Kidney (tissue), 14 donors: Measurements from ENCODE around the gene ITPKA. TPM values are rescaled to one million over a fixed set of nuclear protein-coding genes. Genes with fewer than 3 reads are reported as not detected.

ENCODE experiments used
- DNase-seq, 5 donors: peaks; one replicate each; pipeline ENCODE4 v3.0.0-alpha.2; 2013 to 2020
- FAIRE-seq: peaks from 2 replicates; lab custom pipeline; 2012; peaks lifted over from hg19 to GRCh38; lab: Jason Lieb, UNC
- H3K27ac ChIP-seq, 2 donors: one replicate each; pipeline ENCODE4 v1.7.0; 2013; ENCODE audit warnings: low read depth in 2 of 2, low read length in 2 of 2, inconsistent platforms in 1 of 2
- H3K27me3 ChIP-seq: one replicate; pipeline ENCODE4 v1.7.1; 2013; ENCODE audit warnings: low read length, inconsistent platforms; ENCODE audit not compliant: control insufficient read depth, insufficient read depth
- H3K36me3 ChIP-seq, 3 donors: one replicate each; pipeline versions ENCODE4 v1.7.0 to v1.7.1; 2013; ENCODE audit warnings: low read length in 3 of 3, control low read depth in 1 of 3, inconsistent platforms in 1 of 3; ENCODE audit not compliant: insufficient read depth in 3 of 3, control insufficient read depth in 2 of 3
- H3K4me1 ChIP-seq, 3 donors: one replicate each; pipeline versions ENCODE4 v1.7.0 to v1.7.1; 2013; ENCODE audit warnings: low read length in 3 of 3, inconsistent platforms in 1 of 3, low read depth in 1 of 3; ENCODE audit not compliant: control insufficient read depth in 2 of 3, insufficient read depth in 2 of 3
- H3K4me3 ChIP-seq, 3 donors: one replicate each; pipeline versions ENCODE4 v1.7.0 to v1.8.1; 2013; ENCODE audit warnings: low read length in 3 of 3, control low read depth in 1 of 3, inconsistent platforms in 1 of 3
- H3K9ac ChIP-seq, 3 donors: one replicate each; pipeline versions ENCODE4 v1.7.0 to v1.7.1; 2013; ENCODE audit warnings: low read length in 3 of 3, control low read depth in 1 of 3, inconsistent platforms in 1 of 3
- H3K9me3 ChIP-seq, 3 donors: one replicate each; pipeline versions ENCODE4 v1.7.0 to v1.7.1; 2013; ENCODE audit warnings: low read length in 3 of 3, control low read depth in 1 of 3, inconsistent platforms in 1 of 3; ENCODE audit not compliant: control insufficient read depth in 2 of 3, insufficient read depth in 1 of 3
- CTCF ChIP-seq: IDR thresholded peaks from 3 replicates; pipeline ENCODE4 v1.5.1; 2012; ENCODE audit warnings: mild to moderate bottlenecking, moderate library complexity, borderline replicate concordance; ENCODE audit not compliant: insufficient read depth; ENCODE audit errors: extremely low read depth
- intact Hi-C: fragments of 100-400 bp; cut with DNase I; formaldehyde crosslinking; loops from one replicate; pipeline ENCODE4 v1.11.1; 2022
- polyA plus RNA-seq: library from polyadenylated mRNA; stranded (reverse); fragments of 350-450 nt; fragmentation: Illumina TruSeq; extraction: RNeasy Lipid Tissue Mini Kit (QIAGEN cat#74804); gene quantifications from one replicate; pipeline ENCODE4 v1.2.3, GENCODE V29; 2014; ENCODE audit warnings: low read depth, low replicate concordance; ENCODE audit not compliant: insufficient read depth
- total RNA-seq: library from RNA; stranded (reverse); fragmentation: NEBNext Ultra II Directional; extraction: Animal tissue kit (Norgen Biotek cat#: 25700); gene quantifications from one replicate; pipeline ENCODE4 v1.2.1, GENCODE V29; 2021
- donor health status: control.
- donor health status: control.
- donor health status: control.
- donor health status: control.
- donor health status: control.
- donor health status: DM: yes; HTN: yes; CAD: no.
- donor health status: Normal renal cell carcinoma (clear cell type).

Gene ITPKA
- total and polyA plus RNA-seq, 2 donors from 2014 or later = 0.66 TPM; not detected in 1

GRCh38 chr15:41512940-41513505, 19.3 kb downstream of the ITPKA start:
- intact Hi-C loops = no loop called here
- no peak overlapping the region for H3K27ac ChIP-seq
- H3K4me3 ChIP-seq = peak overlapping the region in 2 of 3 donors; percentile 3 to 46
- H3K4me1 ChIP-seq = peaks cover 0 to 18% (median 0%) of the 10 kb centered on the region in 3 donors
- no peak for FAIRE-seq
- TF ChIP-seq CTCF = no peak
- no peaks in the 10 kb centered on the region for H3K9me3 ChIP-seq
- no peak overlapping the region for H3K9ac ChIP-seq
- H3K27me3 ChIP-seq = peaks cover 16% of the 10 kb centered on the region
- DNase-seq = peak in 3 of 5 donors; percentile 32 to 46 (median 36)
- H3K36me3 ChIP-seq = no peaks in the 10 kb centered on the region

GRCh38 chr15:41513506-41514227, 20.0 kb downstream of the ITPKA start, which contains the start of gene LTK:
LTK (minus strand) TSS chr15:41513827; CDS start chr15:41513709, 118 bp downstream.
- DNase-seq = peak in 4 of 5 donors; percentile 72 to 85 (median 79)
- H3K27ac ChIP-seq = no peak within 1 kb of the TSS
- intact Hi-C loops = no loop called here
- no peak for TF ChIP-seq CTCF
- FAIRE-seq = no peak
- H3K4me1 ChIP-seq = peaks cover 0 to 18% (median 0%) of the 10 kb centered on the region in 3 donors
- peaks cover 16% of the 10 kb centered on the region for H3K27me3 ChIP-seq
- H3K4me3 ChIP-seq = peak within 1 kb of the TSS in 2 of 3 donors; percentile 3 to 46
- H3K36me3 ChIP-seq = no peaks in the 10 kb centered on the region
- no peaks in the 10 kb centered on the region for H3K9me3 ChIP-seq
- no peak within 1 kb of the TSS for H3K9ac ChIP-seq

- DNase-seq = no peak
- Histone ChIP-seq H3K4me1 (peaks cover 0 to 8% (median 0%) of the 10 kb centered on the region in 3 donors), H3K27me3 (peaks cover 5% of the 10 kb centered on the region), H3K4me3 (no peak overlapping the region), H3K36me3 (peaks cover 0 to 5% (median 2%) of the 10 kb centered on the region in 3 donors), H3K9ac (no peak overlapping the region), H3K9me3 (no peaks in the 10 kb centered on the region), H3K27ac (no peak overlapping the region)
- intact Hi-C loops = no loop called here
- TF ChIP-seq CTCF = no peak
- no peak for FAIRE-seq
Measured at GRCh38 chr15:41517895-41518449, 24.3 kb downstream of the ITPKA start.
